ENCODE results near the gene NCAM1. TPM values are rescaled to one million over a fixed set of nuclear protein-coding genes. Genes with fewer than 3 reads are reported as not detected.

Gene NCAM1
- total and polyA plus RNA-seq, 2 of the 13 experiments (the other 11 are each of a cell fraction or from before 2014, with no cell fraction given), result 0.05 TPM; not detected in 1

GRCh38 chr11:113141010-113141409 is 179.8 kb downstream of the NCAM1 start:
- Histone ChIP-seq H3K36me3 (replicated peaks in 1 of 2; ENCODE audit: control insufficient read depth in 1 of 2, insufficient read depth in 2 of 2, low read length in 2 of 2) (no peaks in the 10 kb centered on the region), H3K27me3 (ENCODE audit: control insufficient read depth in 1 of 2, insufficient read depth in 2 of 2, low read length in 2 of 2) (peaks cover 6 to 45% of the 10 kb centered on the region in 2 experiments; a peak in 4 of 5 replicates), H3K4me2 (ENCODE audit: low read depth, low read length) (no peak overlapping the region), H2AFZ (ENCODE audit: low read length) (no peak overlapping the region), H3K4me3 (replicated peaks in 1 of 3; ENCODE audit: insufficient read depth in 1 of 3, low read depth in 2 of 3, low read length in 3 of 3) (no peak overlapping the region), H3K9ac (ENCODE audit: insufficient read depth, low read depth, low read length) (no peak overlapping the region), H3K79me2 (ENCODE audit: insufficient read depth, low read length) (no peaks in the 10 kb centered on the region), H3K4me1 (ENCODE audit: insufficient read depth, low read length) (no peaks in the 10 kb centered on the region), H4K20me1 (ENCODE audit: insufficient read depth, low read length) (no peaks in the 10 kb centered on the region), H3K9me3 (ENCODE audit: low read length) (no peaks in the 10 kb centered on the region), H3K27ac (ENCODE audit: extremely low read length, insufficient read depth, low read length) (no peak overlapping the region)
- TF ChIP-seq SNAI1 (CRISPR knock-in tag; IDR thresholded peaks at IDR 0.05; ENCODE audit: borderline replicate concordance) (no peak), FOXC1 (CRISPR knock-in tag; IDR thresholded peaks at IDR 0.05; ENCODE audit: borderline replicate concordance) (no peak), BCL3 (CRISPR knock-in tag; IDR thresholded peaks at IDR 0.05) (no peak), MAFG (CRISPR knock-in tag; IDR thresholded peaks at IDR 0.05) (no peak), PBX3 (CRISPR knock-in tag; IDR thresholded peaks at IDR 0.05; ENCODE audit: borderline replicate concordance) (no peak), HBP1 (CRISPR knock-in tag; IDR thresholded peaks at IDR 0.05; ENCODE audit: low read depth) (no peak), NR2F1 (CRISPR knock-in tag; IDR thresholded peaks at IDR 0.05) (no peak), ZNF547 (CRISPR knock-in tag; IDR thresholded peaks at IDR 0.05) (no peak), ZNF703 (CRISPR knock-in tag; IDR thresholded peaks at IDR 0.05; ENCODE audit: borderline replicate concordance) (no peak), ZHX1 (CRISPR knock-in tag; IDR thresholded peaks at IDR 0.05; ENCODE audit: low read depth) (no peak), ZNF7 (CRISPR knock-in tag; IDR thresholded peaks at IDR 0.05) (no peak), BRD4 (CRISPR knock-in tag; IDR thresholded peaks at IDR 0.05) (no peak), HNRNPUL1 (IDR thresholded peaks at IDR 0.05; ENCODE audit: low read depth, low read length) (no peak)
- TF ChIP-seq, protein P1, sequence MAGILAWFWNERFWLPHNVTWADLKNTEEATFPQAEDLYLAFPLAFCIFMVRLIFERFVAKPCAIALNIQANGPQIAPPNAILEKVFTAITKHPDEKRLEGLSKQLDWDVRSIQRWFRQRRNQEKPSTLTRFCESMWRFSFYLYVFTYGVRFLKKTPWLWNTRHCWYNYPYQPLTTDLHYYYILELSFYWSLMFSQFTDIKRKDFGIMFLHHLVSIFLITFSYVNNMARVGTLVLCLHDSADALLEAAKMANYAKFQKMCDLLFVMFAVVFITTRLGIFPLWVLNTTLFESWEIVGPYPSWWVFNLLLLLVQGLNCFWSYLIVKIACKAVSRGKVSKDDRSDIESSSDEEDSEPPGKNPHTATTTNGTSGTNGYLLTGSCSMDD (CRISPR knock-in tag; IDR thresholded peaks at IDR 0.05), result no peak
- TF ChIP-seq, protein P2, sequence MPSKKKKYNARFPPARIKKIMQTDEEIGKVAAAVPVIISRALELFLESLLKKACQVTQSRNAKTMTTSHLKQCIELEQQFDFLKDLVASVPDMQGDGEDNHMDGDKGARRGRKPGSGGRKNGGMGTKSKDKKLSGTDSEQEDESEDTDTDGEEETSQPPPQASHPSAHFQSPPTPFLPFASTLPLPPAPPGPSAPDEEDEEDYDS (CRISPR knock-in tag; IDR thresholded peaks at IDR 0.05), result no peak
- FAIRE-seq, result no peak
- CTCF ChIA-PET (ENCODE audit: low intra/inter-chr PET ratio, low total read pairs), result no interaction called here
- 15% methylated on average over 5 of the region's 5 CpGs for WGBS (ENCODE audit: low lambda C conversion rate)
- no TSS peak for BruUV-seq (replicated peaks)
- POLR2A ChIA-PET, result no interaction called here
- DNase-seq (ENCODE audit: low spot score), result no peak
- no peak for ATAC-seq
- in situ Hi-C loops (cut with HindIII; ENCODE audit: extremely low pct_ligation_motif_present, low pct_unique_long_range_greater_than_20kb) (no loop called here), intact Hi-C loops (cut with micrococcal nuclease; ENCODE audit: unreplicated experiment) (no loop called here)
